SH-SY5Y (cell line): ENCODE results near the gene MYH9.

ENCODE experiments used
- GATA2 ChIP-seq: IDR thresholded peaks from 2 replicates; pipeline ENCODE4 v1.6.1; 2011; ENCODE audit warnings: mild to moderate bottlenecking, low read depth, low read length
- GATA3 ChIP-seq: IDR thresholded peaks from 2 replicates; pipeline ENCODE4 v1.6.1; 2011; ENCODE audit warnings: low read depth, mild to moderate bottlenecking, low read length, moderate library complexity

GRCh38 chr22:36385491-36386350 is 2.0 kb downstream of the MYH9 start:
- TF ChIP-seq GATA3 (no peak), GATA2 (no peak)
